ENCODE results near the gene CLASRP.

DNA sequence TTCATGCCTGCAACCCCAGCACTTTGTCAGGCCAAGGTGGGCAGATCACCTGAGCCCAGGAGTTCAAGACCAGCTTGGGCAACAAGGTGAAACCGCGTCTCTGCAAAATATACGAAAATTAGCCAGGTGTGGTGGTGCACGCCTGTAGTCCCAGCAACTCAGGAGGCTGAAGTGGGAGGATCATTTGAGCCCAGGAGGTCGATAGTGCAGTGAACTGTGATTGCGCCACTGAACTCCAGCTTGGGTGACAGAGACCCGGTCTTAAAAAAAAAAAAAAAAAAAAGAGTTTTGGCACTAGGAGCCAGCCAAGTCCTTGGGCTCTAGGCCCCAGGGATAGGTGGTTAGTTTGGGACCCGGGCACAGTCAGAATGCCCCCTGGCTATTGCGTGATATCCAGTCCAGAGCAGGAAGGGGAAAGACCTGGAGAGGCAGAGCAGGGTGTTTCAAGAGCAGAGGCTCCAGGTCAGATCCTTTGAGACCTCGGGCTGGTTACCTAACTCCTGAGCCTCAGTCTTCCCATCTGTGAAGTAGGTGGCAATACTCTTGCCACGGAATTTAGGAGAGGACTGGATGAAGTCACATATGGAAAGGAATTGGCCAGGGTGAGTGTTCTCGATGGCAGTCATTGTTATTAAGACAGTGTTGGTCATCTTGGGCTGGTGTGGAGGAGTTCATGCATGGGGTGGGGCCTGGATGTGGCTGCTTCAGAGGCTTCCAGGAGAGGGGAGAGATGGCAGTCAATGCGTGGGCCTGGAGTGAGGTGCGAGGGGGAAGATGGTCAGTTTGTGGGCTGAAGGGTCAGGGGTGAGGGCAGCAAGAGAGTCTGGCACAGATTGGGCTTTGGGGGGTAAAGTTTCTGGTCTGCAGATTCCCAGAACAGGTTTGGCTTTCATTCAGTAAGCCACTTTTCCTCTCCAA lies 56.9 kb downstream of the CLASRP start:
- TF ChIP-seq, protein P1, sequence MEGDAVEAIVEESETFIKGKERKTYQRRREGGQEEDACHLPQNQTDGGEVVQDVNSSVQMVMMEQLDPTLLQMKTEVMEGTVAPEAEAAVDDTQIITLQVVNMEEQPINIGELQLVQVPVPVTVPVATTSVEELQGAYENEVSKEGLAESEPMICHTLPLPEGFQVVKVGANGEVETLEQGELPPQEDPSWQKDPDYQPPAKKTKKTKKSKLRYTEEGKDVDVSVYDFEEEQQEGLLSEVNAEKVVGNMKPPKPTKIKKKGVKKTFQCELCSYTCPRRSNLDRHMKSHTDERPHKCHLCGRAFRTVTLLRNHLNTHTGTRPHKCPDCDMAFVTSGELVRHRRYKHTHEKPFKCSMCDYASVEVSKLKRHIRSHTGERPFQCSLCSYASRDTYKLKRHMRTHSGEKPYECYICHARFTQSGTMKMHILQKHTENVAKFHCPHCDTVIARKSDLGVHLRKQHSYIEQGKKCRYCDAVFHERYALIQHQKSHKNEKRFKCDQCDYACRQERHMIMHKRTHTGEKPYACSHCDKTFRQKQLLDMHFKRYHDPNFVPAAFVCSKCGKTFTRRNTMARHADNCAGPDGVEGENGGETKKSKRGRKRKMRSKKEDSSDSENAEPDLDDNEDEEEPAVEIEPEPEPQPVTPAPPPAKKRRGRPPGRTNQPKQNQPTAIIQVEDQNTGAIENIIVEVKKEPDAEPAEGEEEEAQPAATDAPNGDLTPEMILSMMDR (conservative IDR thresholded peaks at IDR 0.05 in 1 of 2, IDR thresholded peaks at IDR 0.05 in 1 of 2; ENCODE audit: low read depth in 1 of 2, low read length in 2 of 2), result no peak
- no peak for TF ChIP-seq EZH2 (IDR thresholded peaks at IDR 0.05; ENCODE audit: low read length, missing control alignments)
